Measurements from ENCODE around the gene CYP27A1.

Gene CYP27A1

DNA sequence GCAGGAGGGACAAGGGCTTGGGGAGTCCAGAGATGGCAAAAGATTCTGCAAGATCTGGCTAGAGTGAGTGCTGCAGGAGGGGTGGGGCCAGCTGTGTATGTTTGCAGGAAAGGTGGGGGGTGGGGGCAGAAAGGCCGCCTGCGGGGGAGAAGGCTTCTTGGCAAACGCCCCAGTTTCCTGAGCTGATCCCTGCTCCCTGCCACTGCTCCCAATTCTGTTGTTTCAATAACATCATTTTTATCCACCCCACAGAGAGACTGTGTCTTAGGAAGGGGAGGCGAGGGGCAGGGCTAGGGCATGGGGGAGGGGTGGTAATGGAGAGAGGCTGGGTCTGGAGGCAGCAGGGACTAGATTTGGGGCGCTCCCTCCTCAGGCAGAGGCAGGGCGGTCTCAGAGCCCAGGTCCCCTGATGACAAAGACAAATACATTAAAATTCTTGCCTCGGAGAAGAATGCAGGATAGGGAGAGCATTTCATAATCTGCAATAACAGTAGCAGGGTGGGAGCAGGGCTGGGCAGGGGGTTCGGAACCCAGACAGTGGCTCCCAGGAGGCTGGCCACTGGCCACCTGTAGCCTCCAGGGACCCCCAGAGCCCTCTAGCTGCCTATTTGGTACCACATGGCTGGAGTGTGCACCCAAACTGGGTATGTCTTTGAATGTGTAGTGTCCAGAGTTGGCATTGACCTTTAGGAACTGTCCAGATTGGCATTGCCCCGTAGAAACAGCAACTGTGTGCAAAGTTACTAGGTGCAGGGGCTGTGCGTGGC lies 75.6 kb downstream of the CYP27A1 start:
- no peak for DNase-seq

DNA sequence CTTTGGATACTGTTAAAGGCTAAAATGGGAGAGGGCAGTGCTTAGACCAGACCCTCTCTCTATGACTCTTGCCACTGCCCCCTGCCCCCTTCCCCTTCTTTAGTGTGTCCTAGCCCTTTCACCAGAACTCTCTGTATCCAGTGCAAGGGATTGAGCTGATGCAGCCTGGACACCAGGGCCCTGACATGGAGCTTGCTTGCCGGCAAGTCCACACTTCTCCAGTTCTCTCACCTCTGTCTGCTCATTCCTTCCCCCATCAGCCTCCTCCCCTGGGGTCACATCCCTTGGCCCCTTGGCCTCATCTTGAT lies 76.1 kb downstream of the CYP27A1 start:
- DNase-seq, result no peak

DNA sequence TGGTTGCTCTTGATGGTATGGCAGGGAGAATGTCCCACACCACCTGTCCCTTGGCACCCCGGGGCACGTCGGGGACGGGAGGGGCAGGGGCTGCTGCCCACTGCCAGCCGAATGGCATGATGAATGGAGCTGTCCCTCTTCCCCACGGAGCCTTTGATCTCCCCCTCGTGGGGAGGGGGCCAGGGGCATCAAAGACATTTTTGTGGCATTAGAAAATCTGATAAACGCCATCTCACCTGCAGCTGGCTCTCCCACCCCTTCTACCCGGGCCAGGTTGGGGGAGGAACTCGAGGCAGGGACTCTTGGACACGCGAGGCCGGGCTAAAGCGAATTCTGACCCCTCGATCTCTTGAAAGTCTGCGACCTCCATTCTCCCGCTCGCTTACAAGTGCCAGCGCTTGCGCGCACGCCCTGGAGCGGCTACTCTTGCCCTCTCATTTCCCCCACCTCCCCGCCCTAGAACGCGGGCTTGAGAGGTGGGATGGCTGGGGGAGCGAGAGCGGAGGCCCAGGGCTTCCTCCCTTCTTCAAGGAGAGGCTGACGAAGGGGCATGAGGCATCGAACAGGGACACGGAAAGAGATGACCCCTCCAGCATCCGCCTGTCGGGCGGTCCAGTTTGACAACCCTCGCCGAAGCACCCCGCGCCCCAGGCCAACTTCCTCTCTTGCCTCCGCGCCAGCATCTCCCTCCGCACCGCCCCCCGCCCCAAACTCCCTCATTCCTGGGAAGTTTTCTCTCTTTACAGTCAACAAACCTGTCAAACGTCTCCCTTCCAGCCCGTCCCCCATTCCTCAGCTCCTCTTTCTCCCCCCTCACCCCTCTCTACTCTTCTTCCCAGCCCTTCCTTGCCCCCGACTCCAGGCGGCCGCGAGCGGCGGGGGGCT lies 77.0 kb downstream of the CYP27A1 start:
- DNase-seq, result no peak

DNA sequence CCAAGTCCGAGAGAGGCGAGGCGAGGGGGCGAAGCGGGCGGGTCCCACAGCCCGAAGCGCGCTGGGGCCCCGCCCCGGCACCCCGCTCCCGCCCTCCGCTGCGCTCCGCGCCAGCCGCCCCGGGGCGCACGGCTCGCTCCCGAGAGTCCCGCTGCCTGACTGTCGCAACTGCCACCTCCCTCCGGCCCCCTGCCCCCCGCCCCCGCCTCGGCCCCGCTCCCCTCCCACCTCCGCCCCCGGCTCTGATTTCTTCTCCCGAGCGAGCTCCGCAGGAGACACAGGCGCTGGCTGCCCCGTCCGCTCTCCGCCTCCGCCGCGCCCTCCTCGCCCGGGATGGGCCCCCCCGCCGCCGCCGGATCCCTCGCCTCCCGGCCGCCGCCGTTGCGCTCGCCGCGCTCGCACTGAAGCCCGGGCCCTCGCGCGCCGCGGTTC lies 77.6 kb downstream of the CYP27A1 start, which contains the start of gene WNT6:
TSS of gene WNT6 (plus strand) at position 250 of the 432 bp plus-strand sequence. CDS start 233 bp downstream, outside the sequence.
- peak in 1 of 56 donors; percentile 35 for DNase-seq

DNA sequence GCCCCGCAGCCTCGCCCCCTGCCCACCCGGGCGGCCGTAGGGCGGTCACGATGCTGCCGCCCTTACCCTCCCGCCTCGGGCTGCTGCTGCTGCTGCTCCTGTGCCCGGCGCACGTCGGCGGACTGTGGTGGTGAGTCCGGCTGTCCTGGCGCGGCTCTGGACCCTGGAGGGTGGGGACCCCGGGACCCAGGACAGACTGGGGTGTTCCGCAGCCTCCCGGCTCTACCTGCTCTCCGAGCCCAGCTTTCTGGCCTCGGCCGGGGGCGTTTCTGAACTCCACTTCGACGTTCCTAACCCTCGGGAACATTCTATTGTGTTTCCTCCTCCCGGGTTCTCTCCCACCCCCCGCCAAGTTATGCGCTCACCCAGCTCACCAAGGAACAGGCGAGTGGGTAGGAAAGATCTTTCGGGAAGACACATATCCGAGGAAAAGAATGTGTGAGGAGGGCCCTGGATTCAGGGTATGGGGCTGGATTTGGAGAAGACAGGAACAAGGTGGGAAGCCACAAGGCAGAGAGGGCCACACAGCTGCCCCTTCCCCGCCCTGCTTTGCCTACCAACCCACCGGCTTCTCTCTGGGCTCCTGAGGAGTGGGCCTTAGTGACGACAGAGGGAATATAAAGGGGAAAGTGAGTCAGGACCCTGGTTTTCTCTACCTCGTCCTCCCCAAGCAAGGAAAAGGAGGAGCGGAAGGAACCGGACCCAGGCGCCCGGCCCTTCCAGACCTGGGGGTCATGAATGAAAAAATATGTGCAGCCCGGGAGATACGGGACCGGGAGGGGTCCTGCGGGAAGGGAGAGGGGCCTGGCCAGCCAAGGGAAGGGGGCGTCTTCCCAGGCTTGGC lies 78.3 kb downstream of the CYP27A1 start:
- peak in 9 of 56 donors; percentile 26 to 68 (median 38) for DNase-seq

DNA sequence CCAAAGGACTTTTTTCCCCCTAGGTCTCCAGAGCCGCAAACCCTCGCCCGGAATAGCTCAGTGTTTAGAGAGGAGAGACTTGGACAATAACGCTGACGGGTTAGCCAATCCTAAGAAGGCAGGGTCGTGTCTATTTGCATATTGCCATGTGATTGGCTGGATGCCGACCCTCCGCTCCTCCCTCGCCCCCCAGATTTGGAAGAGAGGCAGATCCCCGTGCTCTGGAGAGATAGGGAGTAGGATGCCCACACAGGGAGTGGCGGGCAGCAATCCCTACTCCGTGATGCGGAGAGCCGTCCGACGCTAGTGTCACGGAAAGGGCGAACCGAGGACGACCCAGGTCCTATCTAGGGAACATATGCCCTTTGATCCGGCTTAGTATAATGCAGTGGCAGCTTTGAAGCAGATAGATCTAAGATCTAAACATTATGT lies 79.0 kb downstream of the CYP27A1 start:
- peak in 31 of 56 donors; percentile 17 to 85 (median 56) for DNase-seq

DNA sequence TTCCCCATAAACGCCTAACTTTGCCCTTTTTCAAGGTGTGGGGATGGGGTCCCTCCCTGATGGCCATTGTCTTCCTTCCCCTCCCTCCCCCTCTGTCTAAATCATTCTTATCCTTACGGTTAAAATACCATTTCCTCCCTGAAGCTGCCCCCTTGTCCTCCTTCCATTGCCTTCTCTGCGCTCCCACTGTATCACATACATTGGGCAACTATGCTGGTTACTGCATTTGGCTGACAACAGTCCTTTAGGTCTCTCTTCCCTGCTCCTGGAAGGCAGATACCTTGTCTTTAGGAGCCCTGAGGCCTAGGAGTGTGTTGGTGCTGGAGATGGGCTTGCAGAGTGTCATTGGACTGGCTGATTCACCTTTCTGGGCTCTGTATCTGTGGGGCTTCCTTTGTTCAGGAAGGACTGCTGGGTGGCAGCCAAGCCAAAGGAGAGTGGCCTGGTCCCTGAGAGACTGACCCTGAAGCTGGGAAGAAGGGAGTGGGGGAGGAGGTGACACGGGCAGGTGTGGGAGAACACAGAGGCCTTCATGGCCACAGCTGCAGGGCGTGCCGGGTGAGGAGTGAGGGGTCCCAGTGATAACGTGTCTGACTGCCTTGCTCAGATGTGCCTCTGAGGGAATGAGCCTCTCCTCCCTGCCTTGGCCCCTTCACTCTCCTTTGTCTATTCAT lies 79.8 kb downstream of the CYP27A1 start:
- DNase-seq, result no peak

DNA sequence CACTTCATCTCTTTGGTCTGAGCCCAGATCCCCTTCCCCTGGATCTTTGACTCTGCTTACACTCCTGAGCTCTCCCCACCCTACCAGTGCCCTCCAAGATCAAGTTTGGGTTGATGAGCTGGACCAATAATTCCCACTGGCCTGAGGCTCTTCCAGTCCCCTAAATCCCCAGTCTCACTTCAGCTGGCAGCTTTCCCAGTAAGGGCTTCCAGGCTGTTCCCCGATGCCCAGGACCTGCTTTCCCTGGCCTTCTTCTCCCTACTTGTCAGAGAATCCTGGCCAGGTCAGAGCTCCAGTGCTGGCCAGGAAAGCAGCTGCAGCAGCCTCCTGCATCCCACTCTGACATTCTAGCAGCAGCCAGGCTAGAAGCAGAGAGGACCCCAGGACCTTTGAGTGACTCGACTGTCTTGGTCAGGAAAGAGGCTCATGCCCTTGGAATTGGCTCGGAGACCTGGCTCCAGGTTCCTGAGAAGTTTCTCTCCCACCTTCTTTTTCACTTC lies 81.1 kb downstream of the CYP27A1 start:
- no peak for DNase-seq

All from nucleus accumbens (tissue), 56 donors.